ENCODE results near the gene APBA2. TPM values are rescaled to one million over a fixed set of nuclear protein-coding genes. Genes with fewer than 3 reads are reported as not detected.
"Not testable (repeated sequence)": the region's sequence is repeated elsewhere in the genome, so short reads cannot be mapped to it uniquely, and the experiment has no call there.

The APBA2 gene
- total RNA-seq, 1 experiment from 2014 or later = 53.3 TPM

DNA sequence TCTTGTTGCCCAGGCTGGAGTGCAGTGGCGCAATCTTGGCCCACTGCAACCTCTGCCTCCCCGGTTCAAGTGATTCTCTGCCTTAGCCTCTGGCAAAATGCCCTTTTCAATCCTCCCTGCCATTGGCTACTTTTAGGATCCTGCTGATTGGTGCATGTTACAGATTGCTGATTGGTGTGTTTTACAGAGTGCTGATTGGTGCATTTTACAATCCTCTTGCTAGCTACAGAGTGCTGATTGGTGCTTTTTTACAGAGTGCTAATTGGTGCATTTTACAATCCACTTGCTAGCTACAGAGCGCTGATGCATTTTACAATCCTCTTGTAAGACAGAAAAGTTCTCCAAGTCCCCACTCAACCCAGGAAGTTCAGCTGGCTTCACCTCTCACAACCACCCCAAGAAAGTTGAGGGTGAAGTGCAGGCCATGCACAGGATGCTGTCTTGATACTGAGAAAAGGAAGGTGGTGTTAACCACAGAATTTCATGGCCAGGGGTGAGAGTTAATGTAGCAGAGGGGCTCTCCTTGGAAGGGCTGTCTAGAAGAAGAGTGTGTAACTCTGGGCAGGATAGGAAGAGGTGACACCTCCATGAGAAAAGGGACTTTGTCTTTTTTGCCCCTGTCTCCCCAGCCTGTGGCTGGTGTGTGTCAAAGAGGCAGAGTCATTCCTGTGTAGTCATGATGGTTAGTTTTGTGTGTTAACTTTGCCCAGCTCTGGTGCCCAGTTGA lies 145.9 kb downstream of the APBA2 start:
- no peaks in the 10 kb centered on the region for H3K9me3 ChIP-seq (replicated peaks)
- no peak overlapping the region for H3K27ac ChIP-seq

DNA sequence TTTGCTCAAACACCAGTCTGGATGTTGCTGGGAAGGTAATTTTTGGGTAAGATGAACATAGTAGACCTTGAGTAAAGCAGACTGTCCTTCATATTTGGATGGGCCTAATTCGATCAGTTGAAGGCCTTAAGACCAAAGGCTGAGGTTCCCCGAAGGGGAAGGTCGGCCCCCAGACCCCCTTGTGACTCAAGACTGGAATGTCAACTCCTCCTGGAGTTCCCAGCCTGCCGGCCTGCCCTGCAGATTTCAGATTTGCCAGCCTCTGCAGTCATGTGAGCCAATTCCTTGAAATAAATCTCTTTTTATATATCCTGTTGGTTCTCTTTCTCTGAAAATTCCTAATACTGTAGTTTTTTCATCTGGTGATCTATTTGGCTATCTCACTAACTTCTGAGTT lies 146.5 kb downstream of the APBA2 start:
- Histone ChIP-seq H3K4me1 (replicated peaks) (peaks cover 11% of the 10 kb centered on the region), H3K9me3 (replicated peaks) (no peaks in the 10 kb centered on the region), H3K27me3 (replicated peaks) (no peaks in the 10 kb centered on the region), H3K27ac (no peak overlapping the region), H3K4me3 (no peak overlapping the region), H3K36me3 (no peaks in the 10 kb centered on the region)
- DNase-seq (ENCODE audit: low read depth in 1 of 2, low spot score in 2 of 2) = no peak

More for the DNA sequence above, 145.9 kb downstream of the APBA2 start:
- Histone ChIP-seq H3K36me3 (no peaks in the 10 kb centered on the region), H3K4me3 (no peak overlapping the region), H3K4me1 (replicated peaks) (peaks cover 11% of the 10 kb centered on the region), H3K27me3 (replicated peaks) (no peaks in the 10 kb centered on the region)
- no peak for DNase-seq (ENCODE audit: low read depth in 1 of 2, low spot score in 2 of 2)

DNA sequence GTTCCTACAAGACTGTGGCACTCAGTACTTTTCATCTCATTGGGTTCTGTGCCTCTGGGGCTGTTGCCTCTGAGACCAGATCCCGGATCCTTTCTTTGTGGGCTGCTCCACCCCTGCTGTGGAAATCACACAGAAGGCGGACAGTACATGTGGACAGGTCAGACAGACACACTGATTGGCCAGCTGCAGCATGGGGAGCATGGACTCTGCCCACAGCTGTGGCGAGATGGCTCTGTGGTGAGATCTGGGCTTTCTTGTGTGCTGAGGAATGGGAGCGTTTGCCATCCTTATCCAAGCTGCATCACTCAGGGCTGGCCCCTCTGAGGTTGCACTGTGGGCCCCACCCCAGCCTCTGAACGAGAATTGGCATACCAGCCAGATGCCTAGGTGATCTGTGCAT lies 147.0 kb downstream of the APBA2 start:
- no peak for DNase-seq (ENCODE audit: low read depth in 1 of 2, low spot score in 2 of 2)
- H3K4me1 ChIP-seq (replicated peaks) = peaks cover 11% of the 10 kb centered on the region
- H3K9me3 ChIP-seq (replicated peaks) = no peaks in the 10 kb centered on the region
- H3K27ac ChIP-seq = no peak overlapping the region
- no peak overlapping the region for H3K4me3 ChIP-seq
- no peaks in the 10 kb centered on the region for H3K36me3 ChIP-seq
- no peaks in the 10 kb centered on the region for H3K27me3 ChIP-seq (replicated peaks)

DNA sequence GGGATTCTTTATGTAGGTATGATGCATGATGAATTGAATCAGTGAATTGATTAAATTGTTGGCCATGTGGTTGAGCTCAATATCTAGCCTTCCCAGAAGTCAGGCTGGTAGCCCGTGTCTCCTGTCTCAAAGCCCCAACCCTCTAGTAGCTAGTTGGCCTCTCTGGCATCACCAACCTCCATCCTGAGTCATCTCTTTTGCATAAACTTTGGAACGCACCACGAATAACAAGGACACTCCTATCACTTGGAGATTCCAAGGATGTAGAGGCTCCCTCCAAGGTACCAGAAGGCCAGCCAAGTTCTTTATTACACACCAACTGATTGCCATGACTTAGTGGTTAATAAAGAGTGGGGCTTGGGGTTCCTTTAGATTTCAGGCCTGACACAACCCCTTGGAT lies 148.4 kb downstream of the APBA2 start:
- H3K27me3 ChIP-seq (replicated peaks) = no peaks in the 10 kb centered on the region
- no peak overlapping the region for H3K4me3 ChIP-seq
- H3K9me3 ChIP-seq (replicated peaks) = no peaks in the 10 kb centered on the region
- no peak for DNase-seq (ENCODE audit: low read depth in 1 of 2, low spot score in 2 of 2)
- H3K36me3 ChIP-seq = no peaks in the 10 kb centered on the region
- H3K4me1 ChIP-seq (replicated peaks) = peaks cover 11% of the 10 kb centered on the region
- no peak overlapping the region for H3K27ac ChIP-seq

DNA sequence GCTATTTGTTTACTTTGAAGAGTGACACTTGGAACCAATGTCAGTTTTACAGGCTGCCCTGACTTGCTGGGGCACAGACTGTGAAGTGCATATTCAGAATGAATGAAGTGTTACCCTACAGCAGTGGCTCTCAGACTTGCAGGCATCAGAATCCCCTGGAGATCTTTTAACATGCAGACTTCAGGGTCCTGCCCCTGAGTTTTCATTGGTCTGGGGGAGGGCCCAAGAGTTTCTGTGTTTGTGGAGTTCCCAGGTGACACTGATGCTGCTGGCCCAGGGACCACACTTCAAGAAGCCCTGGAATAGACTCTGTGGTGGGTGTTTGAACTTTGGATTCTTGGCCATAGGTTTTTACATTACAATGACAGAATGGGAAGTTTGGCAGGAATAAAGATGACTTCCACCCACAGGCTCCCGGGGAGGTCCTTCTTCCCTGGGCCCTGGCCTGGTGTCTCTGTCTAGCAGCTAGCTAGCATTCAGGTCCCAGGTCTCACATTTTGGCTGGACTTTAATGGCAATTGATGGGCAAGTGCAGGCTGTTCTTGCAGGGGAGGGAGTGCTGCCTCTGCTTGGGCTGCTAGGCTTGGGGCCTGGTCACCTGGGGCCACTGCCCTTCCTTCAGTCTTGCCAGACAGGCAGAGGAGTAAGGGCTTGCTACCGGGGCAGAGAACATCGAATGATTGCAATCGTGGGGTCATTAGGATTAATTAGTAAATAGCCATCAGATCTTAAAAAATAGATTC lies 149.0 kb downstream of the APBA2 start:
- DNase-seq (ENCODE audit: low read depth in 1 of 2, low spot score in 2 of 2) = no peak
- H3K36me3 ChIP-seq = no peaks in the 10 kb centered on the region
- H3K27ac ChIP-seq = no peak overlapping the region
- H3K4me1 ChIP-seq (replicated peaks) = peaks cover 11% of the 10 kb centered on the region
- H3K9me3 ChIP-seq (replicated peaks) = no peaks in the 10 kb centered on the region
- H3K4me3 ChIP-seq = no peak overlapping the region
- H3K27me3 ChIP-seq (replicated peaks) = no peaks in the 10 kb centered on the region

DNA sequence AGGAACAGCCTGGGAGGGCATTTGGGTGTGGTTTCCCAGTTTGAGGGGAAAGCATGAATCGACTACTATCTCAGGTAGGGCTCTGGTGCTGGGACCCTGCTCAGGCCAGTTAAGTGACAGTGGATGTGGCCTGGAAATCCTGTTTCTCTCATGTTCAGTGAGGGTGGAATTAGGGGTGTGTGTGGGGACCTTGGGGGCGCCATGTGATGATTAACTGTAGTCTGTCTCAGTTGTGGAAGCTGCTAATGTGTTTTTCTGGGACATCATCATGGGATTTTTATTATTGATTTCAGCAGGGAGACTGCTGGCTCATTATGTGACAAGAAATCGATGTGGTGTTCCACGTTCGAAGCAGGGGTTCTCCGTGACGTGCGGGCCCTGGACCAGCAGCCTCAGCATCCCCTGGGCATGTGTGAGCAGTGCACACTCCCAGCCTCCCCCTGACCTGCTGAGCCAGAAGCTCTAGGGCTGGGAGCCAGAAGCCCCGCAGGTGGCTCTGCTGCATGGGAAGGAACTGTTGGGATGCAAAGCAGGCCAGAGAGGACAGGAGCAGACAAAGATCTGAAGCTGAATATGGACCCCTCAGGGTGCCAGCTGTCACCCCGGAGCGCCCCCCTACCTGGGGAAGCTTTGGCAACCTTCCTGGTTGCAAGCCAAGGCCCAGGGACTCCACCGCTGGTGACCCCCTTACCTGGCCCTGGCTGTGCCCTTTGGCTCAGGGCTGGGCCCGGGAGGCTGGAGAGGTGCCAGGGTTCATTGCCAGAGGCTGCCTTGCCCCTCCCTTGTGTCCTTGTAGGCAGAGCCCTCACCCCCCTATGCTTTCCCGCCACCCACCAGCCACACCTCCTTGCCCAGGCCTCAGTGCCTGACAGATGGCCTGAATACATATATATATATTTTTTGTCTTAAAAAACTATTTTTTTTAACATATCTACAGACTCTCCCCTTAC lies 149.8 kb downstream of the APBA2 start:
- Histone ChIP-seq H3K36me3 (no peaks in the 10 kb centered on the region), H3K9me3 (replicated peaks) (no peaks in the 10 kb centered on the region)
- DNase-seq (ENCODE audit: low read depth in 1 of 2, low spot score in 2 of 2) = no peak

DNA sequence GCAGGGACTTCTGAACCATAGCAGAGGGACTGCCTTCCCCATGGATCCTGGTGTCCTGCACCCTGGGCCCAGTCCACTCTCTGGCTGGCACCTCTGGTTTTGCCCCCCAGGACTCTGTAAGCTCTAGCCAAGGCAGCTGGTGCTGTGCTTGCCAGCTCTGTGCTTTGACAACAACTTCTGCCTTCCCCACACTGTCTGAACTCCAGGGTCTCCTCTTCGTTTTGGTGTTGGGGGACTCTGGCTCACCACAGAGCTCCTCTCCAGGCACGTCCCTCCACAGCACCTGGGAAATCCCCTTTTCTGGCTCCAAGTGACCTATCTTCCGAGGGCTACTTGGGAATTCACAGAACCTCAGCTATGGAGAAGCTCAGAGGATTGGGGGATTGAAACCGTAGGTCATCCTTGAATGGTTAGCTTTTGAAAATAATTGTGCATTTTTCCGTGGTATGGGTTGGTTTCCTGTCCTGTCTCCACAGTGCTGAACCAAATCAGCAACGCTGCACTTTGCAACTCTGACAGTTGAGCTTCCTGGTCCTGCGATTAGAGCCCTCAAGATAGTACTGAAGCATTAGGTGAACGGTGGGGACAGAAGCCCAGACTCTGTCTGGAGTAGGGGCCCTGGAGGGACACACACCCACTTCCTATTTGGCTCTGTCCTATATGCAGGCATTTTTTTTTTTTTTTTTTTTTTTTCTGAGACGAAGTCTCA lies 152.4 kb downstream of the APBA2 start:
- Histone ChIP-seq H3K27me3 (replicated peaks) (no peaks in the 10 kb centered on the region), H3K9me3 (replicated peaks) (no peaks in the 10 kb centered on the region)
- no peak for DNase-seq (ENCODE audit: low read depth in 1 of 2, low spot score in 2 of 2)

More for the DNA sequence above, 149.8 kb downstream of the APBA2 start:
- Histone ChIP-seq H3K27ac (no peak overlapping the region), H3K4me3 (no peak overlapping the region), H3K27me3 (replicated peaks) (no peaks in the 10 kb centered on the region), H3K4me1 (replicated peaks) (peaks cover 17% of the 10 kb centered on the region)

DNA sequence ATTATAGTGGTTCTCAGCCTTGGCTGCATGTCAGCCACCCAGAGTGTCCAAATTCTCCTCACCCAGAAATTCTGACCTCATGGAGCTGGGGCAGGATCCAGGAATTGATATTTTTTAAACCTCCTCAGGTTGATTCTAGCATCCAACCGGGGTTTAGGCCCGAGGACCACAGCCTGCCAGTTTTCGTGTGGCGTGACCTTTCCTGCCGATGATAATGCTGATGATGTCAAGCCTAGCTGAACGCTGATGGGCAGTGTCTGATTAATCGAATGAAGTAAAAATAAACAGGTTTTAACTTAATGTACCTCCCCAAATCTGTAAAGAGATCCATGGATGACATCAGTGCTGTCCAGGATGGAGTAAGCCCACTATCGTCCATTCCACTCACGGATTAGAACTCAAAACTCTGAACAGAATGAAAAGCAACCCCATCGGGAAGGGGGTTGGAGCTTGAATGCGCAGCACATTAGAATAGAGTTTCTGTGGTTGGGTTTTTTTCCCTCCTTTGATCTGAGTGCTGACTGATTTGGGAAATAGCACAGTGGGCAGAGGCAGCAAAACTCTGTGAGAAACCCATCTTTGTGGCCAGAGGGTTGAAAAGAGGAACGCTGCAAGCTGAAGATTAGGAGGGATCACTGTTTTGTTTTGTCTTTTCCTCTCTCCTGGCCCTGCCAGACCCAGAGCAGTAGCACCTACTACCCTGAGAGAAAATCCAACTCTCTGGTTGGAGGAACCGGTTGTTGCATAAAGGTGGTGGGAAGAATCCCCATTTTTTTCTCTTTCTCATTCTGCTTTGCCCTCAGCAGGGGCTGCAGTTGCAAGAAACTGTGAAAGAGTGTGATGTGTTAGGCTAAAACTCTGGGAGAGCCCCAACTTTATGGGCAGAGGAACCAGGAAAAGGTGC lies 153.9 kb downstream of the APBA2 start:
- H3K4me1 ChIP-seq (replicated peaks) = peaks cover 29% of the 10 kb centered on the region
- H3K27me3 ChIP-seq (replicated peaks) = no peaks in the 10 kb centered on the region
- no peak overlapping the region for H3K4me3 ChIP-seq
- H3K27ac ChIP-seq = no peak overlapping the region
- H3K9me3 ChIP-seq (replicated peaks) = no peaks in the 10 kb centered on the region
- H3K36me3 ChIP-seq = no peaks in the 10 kb centered on the region
- no peak for DNase-seq (ENCODE audit: low read depth in 1 of 2, low spot score in 2 of 2)

More for the DNA sequence above, 152.4 kb downstream of the APBA2 start:
- H3K36me3 ChIP-seq = no peaks in the 10 kb centered on the region
- H3K27ac ChIP-seq = no peak overlapping the region
- no peak overlapping the region for H3K4me3 ChIP-seq
- H3K4me1 ChIP-seq (replicated peaks) = peaks cover 23% of the 10 kb centered on the region

DNA sequence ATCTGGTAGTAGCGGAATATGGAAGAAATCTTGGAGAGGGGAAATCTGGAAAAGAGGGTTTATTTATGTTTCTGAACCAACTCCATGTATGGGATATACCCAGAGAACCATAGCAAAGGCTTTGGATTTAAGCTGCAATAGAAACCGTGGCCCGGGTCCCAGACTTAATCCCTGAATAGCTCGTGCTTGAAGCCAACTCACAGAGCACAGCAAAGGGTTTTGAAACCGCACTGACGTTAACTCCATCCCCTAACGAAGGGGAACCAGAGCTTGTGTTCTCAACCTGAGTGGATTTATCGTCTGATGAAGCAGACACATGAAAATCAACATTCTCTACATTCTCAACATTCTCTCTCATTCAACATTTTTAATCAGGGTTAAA lies 154.6 kb downstream of the APBA2 start:
- H3K27ac ChIP-seq = no peak overlapping the region
- H3K36me3 ChIP-seq = no peaks in the 10 kb centered on the region
- H3K27me3 ChIP-seq (replicated peaks) = no peaks in the 10 kb centered on the region
- DNase-seq (ENCODE audit: low read depth in 1 of 2, low spot score in 2 of 2) = no peak
- H3K9me3 ChIP-seq (replicated peaks) = no peaks in the 10 kb centered on the region
- H3K4me3 ChIP-seq = no peak overlapping the region
- peaks cover 33% of the 10 kb centered on the region for H3K4me1 ChIP-seq (replicated peaks)

DNA sequence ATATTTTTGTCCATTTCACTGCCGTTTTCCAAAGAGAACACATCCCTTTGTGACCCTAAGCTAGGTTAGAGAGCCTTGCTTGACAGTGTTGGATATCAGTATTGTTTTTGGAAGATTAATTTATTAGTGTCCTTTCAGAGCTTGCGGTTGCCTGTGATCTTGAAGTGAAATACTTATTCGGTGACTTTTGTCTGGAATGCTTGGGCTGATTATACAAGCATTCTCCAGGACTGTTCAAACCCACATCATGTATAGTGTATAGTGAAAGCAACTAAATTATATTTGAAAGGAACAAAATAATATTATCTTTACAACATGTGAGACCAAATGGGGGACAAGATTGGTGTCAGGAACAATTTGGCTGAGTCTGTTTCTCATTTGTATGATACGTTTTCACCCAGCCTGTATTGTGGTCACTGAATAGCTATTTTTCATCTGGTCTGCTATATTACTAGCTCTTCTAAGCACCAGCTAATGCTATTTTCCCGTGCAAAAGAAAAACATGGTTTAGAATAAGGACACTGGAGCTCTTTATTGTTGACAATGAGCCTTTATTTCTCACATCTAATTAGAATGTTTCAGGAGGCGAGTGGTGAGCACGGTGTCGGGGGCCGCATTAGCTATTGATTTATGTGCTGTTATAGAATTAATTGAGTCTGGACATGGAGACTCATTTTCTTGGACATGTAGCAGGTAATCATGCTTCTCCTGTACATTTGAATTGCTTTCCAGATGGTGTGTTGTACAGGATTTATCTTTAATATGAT lies 158.1 kb downstream of the APBA2 start:
- no peak overlapping the region for H3K4me3 ChIP-seq
- no peaks in the 10 kb centered on the region for H3K9me3 ChIP-seq (replicated peaks)
- peaks cover 45% of the 10 kb centered on the region for H3K4me1 ChIP-seq (replicated peaks)
- no peaks in the 10 kb centered on the region for H3K36me3 ChIP-seq
- peak in 1 of 2 experiments; percentile 89 for DNase-seq (ENCODE audit: low read depth in 1 of 2, low spot score in 2 of 2)
- peak overlapping the region; percentile 71 for H3K27ac ChIP-seq
- H3K27me3 ChIP-seq (replicated peaks) = no peaks in the 10 kb centered on the region

DNA sequence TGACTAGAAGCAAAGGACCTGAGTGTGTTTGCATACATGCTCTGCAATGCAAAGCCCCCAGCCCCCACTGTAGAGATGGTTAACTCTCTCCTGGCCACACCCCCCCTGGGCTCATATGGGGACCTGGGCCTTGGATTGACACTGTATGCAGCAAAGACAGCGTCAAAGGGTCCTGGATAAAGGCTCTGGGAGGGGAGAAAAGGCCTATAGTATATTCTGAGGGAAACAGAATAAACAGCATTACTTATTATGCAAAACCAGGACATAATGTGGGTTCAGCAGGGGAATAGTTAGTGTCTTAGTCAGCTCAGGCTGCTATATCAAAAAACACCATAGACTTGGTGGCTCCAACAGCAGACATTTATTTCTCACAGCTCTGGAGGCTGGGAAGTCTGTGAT lies 158.7 kb downstream of the APBA2 start:
- DNase-seq (ENCODE audit: low read depth in 1 of 2, low spot score in 2 of 2) = peak; percentile 62 to 80
- no peaks in the 10 kb centered on the region for H3K36me3 ChIP-seq
- peaks cover 45% of the 10 kb centered on the region for H3K4me1 ChIP-seq (replicated peaks)
- H3K27ac ChIP-seq = peak overlapping the region; percentile 71
- H3K27me3 ChIP-seq (replicated peaks) = no peaks in the 10 kb centered on the region
- no peaks in the 10 kb centered on the region for H3K9me3 ChIP-seq (replicated peaks)
- H3K4me3 ChIP-seq = no peak overlapping the region

DNA sequence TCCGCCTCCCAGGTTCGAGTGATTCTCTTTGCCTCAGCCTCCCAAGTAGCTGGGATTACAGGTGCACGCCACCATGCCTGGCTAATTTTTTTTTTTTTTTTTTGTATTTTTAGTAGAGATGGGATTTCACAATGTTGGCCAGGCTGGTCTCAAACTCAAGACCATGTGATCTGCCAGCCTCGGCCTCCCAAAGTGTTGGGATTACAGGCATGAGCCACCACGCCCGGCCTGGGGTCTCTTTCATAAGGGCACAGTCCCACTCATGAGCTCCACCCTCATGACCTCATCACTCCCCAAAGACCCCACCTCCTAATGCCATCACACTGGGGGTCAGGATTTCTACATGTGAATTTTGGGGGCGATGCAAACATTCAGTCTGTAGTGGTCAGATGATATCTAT lies 159.4 kb downstream of the APBA2 start:
- not testable (repeated sequence) for H3K27me3 ChIP-seq (replicated peaks); H3K9me3 ChIP-seq (replicated peaks); H3K36me3 ChIP-seq; DNase-seq (ENCODE audit: low read depth in 1 of 2, low spot score in 2 of 2); H3K4me3 ChIP-seq
- Histone ChIP-seq H3K27ac (peak overlapping the region; percentile 71), H3K4me1 (replicated peaks) (peaks cover 42% of the 10 kb centered on the region)
